ENCODE measurements around the gene PIMREG. TPM values are rescaled to one million over a fixed set of nuclear protein-coding genes. Genes with fewer than 3 reads are reported as not detected.

The PIMREG gene
- total RNA-seq, 1 donor from 2014 or later: not detected

DNA sequence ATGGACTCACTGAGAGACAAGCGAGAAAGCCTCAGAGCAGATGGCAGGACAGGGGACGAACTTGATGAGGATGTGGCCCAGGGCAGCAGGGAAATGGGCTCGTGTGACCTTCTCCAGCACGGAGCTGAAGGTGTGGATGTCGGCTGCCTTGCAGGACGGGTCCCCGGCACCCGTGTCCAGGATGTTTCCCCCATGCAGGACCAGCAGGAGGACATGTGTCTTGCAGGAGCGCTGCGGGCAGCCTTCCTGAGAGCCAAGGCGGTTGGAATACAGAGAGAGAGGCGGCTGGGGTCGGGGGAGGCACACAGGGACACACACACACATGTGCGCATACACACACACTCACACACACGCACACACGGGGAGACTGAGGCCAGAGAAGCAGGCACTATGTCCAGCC lies 39.3 kb downstream of the PIMREG start:
- no peaks in the 10 kb centered on the region for H3K9me3 ChIP-seq
- H3K4me3 ChIP-seq: no peak overlapping the region
- intact Hi-C loops (cut with DNase I): loop anchor here (10.0 kb wide), 1 partner anchor 61 kb away; no protein-coding TSS in a partner anchor
- H3K27ac ChIP-seq: no peak overlapping the region
- no peaks in the 10 kb centered on the region for H3K4me1 ChIP-seq
- DNase-seq (ENCODE audit: low spot score in 2 of 2): no peak
- TF ChIP-seq, protein P1, sequence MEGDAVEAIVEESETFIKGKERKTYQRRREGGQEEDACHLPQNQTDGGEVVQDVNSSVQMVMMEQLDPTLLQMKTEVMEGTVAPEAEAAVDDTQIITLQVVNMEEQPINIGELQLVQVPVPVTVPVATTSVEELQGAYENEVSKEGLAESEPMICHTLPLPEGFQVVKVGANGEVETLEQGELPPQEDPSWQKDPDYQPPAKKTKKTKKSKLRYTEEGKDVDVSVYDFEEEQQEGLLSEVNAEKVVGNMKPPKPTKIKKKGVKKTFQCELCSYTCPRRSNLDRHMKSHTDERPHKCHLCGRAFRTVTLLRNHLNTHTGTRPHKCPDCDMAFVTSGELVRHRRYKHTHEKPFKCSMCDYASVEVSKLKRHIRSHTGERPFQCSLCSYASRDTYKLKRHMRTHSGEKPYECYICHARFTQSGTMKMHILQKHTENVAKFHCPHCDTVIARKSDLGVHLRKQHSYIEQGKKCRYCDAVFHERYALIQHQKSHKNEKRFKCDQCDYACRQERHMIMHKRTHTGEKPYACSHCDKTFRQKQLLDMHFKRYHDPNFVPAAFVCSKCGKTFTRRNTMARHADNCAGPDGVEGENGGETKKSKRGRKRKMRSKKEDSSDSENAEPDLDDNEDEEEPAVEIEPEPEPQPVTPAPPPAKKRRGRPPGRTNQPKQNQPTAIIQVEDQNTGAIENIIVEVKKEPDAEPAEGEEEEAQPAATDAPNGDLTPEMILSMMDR (IDR thresholded peaks at IDR 0.05): no peak
- no peaks in the 10 kb centered on the region for H3K36me3 ChIP-seq
- no peaks in the 10 kb centered on the region for H3K27me3 ChIP-seq

GRCh38 chr17:6485646-6486412 lies 41.6 kb downstream of the PIMREG start:
- no peak overlapping the region for H3K27ac ChIP-seq
- H3K4me3 ChIP-seq: no peak overlapping the region
- no peaks in the 10 kb centered on the region for H3K36me3 ChIP-seq
- H3K27me3 ChIP-seq: no peaks in the 10 kb centered on the region
- intact Hi-C loops (cut with DNase I): loop anchor here (10.0 kb wide), 1 partner anchor 59 kb away; no protein-coding TSS in a partner anchor
- H3K9me3 ChIP-seq: no peaks in the 10 kb centered on the region
- DNase-seq (ENCODE audit: low spot score in 2 of 2): no peak
- TF ChIP-seq, protein P1 (IDR thresholded peaks at IDR 0.05): no peak
- H3K4me1 ChIP-seq: no peaks in the 10 kb centered on the region

- Histone ChIP-seq H3K4me1 (no peaks in the 10 kb centered on the region), H3K9me3 (no peaks in the 10 kb centered on the region), H3K27me3 (no peaks in the 10 kb centered on the region), H3K36me3 (no peaks in the 10 kb centered on the region), H3K4me3 (no peak overlapping the region), H3K27ac (no peak overlapping the region)
- no peak for DNase-seq (ENCODE audit: low spot score in 2 of 2)
- TF ChIP-seq, protein P1 (IDR thresholded peaks at IDR 0.05): no peak
- intact Hi-C loops (cut with DNase I): loop anchor here (10.0 kb wide), 1 partner anchor 57 kb away; no protein-coding TSS in a partner anchor
These were observed 43.2 kb downstream of the PIMREG start for GRCh38 chr17:6487251-6488007.

DNA sequence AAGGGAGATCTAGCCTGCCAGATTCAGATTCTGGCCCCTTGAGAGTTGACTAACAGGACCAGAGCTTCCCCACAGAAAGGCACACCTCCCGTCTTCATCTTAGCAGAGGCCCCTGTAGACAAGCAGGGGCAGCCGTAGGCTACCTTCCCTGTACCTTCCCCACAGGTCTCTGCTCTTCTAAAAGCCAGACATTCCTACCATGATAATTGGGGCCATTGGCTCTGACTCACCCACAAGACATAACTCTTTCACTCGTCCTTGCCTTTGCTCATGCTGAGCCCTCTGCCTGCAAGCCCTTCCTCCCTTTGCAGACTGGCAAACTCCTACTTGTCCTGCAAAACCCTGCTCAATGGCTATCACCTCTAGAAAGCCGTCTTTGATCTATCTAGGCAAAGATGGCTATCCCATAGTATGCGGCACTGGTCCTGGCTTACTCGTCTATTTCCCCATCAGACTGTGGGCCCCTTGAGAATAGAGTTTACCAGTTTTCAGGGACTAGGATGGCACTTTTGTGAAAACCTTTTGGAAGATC lies 43.8 kb downstream of the PIMREG start:
- no peak overlapping the region for H3K4me3 ChIP-seq
- H3K36me3 ChIP-seq: no peaks in the 10 kb centered on the region
- H3K27me3 ChIP-seq: no peaks in the 10 kb centered on the region
- no peaks in the 10 kb centered on the region for H3K9me3 ChIP-seq
- intact Hi-C loops (cut with DNase I): loop anchor here (10.0 kb wide), 1 partner anchor 57 kb away; no protein-coding TSS in a partner anchor
- TF ChIP-seq, protein P1 (IDR thresholded peaks at IDR 0.05): no peak
- no peaks in the 10 kb centered on the region for H3K4me1 ChIP-seq
- H3K27ac ChIP-seq: no peak overlapping the region
- DNase-seq (ENCODE audit: low spot score in 2 of 2): no peak

- H3K9me3 ChIP-seq: no peaks in the 10 kb centered on the region
- no peak for DNase-seq (ENCODE audit: low spot score in 2 of 2)
- H3K27ac ChIP-seq: no peak overlapping the region
- intact Hi-C loops (cut with DNase I): loop anchor here (10.0 kb wide), 1 partner anchor 56 kb away; no protein-coding TSS in a partner anchor
- H3K4me3 ChIP-seq: no peak overlapping the region
- TF ChIP-seq, protein P1 (IDR thresholded peaks at IDR 0.05): no peak
- no peaks in the 10 kb centered on the region for H3K27me3 ChIP-seq
- H3K4me1 ChIP-seq: no peaks in the 10 kb centered on the region
- no peaks in the 10 kb centered on the region for H3K36me3 ChIP-seq
These were observed 44.8 kb downstream of the PIMREG start for GRCh38 chr17:6489016-6489550.

Data from ascending aorta (tissue), 2 donors.